ENCODE measurements around the gene IL5RA. TPM values are rescaled to one million over a fixed set of nuclear protein-coding genes. Genes with fewer than 3 reads are reported as not detected.

IL5RA gene, protein sequence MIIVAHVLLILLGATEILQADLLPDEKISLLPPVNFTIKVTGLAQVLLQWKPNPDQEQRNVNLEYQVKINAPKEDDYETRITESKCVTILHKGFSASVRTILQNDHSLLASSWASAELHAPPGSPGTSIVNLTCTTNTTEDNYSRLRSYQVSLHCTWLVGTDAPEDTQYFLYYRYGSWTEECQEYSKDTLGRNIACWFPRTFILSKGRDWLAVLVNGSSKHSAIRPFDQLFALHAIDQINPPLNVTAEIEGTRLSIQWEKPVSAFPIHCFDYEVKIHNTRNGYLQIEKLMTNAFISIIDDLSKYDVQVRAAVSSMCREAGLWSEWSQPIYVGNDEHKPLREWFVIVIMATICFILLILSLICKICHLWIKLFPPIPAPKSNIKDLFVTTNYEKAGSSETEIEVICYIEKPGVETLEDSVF
- total RNA-seq = not detected in 2 replicates

DNA sequence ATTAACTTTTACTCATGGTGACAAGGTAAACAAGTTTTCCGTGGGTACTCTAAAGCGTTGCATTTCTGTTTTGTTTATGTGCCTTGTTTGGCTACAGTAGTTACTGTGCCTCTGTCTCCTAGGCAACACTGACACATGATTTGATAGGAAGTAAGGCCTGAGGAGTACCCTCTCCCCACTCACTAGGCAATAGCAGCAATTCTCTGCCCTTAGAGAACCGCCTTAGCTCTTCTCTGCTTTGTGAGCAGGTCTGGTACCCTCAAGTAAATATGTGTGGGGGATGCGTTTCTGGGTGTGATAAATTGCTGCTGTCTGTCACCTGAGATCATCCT lies at the start of gene IL5RA:
Gene IL5RA, minus strand, starts transcription at position 76 of the 332 bp plus-strand sequence. CDS start 5,390 bp downstream, outside the sequence.
- intact Hi-C loops (cut with micrococcal nuclease) = no loop called here

DNA sequence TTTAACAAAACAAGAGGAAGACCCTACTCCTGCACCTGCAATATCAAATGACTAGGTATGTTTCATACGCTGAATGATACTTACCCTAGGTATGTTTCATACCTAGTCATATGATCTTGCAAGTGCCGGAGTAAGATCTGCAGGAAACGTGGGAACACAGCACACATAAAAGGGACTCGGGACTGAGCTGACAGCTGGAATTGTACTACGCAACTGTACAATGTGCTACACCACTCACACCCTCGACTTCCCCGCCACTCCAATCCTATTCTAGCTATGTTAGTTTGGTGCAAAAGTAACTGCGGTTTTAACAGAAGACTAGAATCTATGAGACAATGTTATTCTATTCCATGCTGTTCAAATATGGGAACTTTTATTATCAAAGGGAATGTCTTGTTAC lies 47.3 kb upstream of the IL5RA start:
- intact Hi-C loops (cut with micrococcal nuclease) = no loop called here

- intact Hi-C loops (cut with micrococcal nuclease) = no loop called here
Measured at GRCh38 chr3:3154879-3155610, 44.9 kb upstream of the IL5RA start.

DNA sequence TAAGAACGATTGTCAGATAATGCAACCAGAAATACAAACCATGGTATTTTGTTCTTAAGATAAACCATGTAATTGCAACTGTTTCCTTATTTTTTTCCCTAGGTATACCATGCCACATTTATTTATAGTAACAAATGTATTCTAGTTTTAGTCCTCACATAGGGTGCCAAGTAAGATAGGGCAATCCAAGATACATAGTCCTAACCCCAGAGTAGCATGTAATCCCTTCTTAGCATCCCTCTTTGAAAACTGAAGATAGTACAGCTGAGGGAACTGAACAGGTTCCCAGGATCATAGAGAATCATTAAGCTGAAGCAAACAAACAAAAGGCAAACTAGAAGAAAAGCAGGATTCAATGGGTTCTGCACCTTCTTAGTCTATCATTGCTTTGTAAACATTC lies 41.3 kb upstream of the IL5RA start:
- intact Hi-C loops (cut with micrococcal nuclease) = no loop called here

- intact Hi-C loops (cut with micrococcal nuclease) = loop anchor here (2.0 kb wide), 1 partner anchor 23 kb away; the partner anchor contains the start of gene TRNT1
Measured at GRCh38 chr3:3149560-3149959, 39.4 kb upstream of the IL5RA start.

DNA sequence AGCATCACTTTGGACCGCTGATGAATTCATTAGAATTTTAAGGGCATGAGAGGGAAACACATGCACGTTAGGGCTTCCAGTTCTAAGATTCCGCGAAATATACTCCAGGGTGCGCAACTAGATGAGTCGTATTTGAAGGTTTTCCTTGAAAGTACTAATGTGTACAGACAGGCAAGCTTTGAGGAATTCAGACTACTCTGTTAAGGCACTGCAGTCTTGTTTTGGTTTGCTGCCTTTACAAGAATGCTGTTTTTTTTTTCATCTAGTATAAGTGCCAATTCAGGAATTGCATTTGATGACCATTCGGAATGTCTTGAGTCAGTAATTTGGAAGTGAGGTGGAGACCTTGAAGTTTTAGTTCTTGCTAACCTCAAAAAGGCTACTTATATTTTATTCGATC lies 35.7 kb upstream of the IL5RA start:
- intact Hi-C loops (cut with micrococcal nuclease) = no loop called here

DNA sequence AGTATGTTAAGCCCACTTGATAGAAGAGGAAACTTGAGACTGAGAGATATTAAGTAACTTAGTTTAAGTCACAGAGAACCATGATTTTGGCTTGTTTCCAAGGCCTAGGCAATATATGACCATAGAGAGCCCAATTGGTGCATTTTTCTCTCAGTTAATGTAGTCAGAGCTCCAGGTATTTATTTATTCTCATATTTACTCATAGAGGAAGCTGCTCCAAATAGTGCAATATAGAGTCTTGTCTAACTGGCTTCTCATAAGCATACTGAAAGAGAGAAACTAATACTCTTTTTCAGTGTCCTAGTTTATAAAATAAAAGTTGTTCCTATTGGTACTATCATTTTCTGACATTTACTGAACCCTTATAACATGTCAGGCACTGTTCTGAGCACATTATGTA lies 31.8 kb upstream of the IL5RA start:
- intact Hi-C loops (cut with micrococcal nuclease) = no loop called here

- intact Hi-C loops (cut with micrococcal nuclease) = no loop called here
Measured at GRCh38 chr3:3137526-3137925, 27.4 kb upstream of the IL5RA start.

DNA sequence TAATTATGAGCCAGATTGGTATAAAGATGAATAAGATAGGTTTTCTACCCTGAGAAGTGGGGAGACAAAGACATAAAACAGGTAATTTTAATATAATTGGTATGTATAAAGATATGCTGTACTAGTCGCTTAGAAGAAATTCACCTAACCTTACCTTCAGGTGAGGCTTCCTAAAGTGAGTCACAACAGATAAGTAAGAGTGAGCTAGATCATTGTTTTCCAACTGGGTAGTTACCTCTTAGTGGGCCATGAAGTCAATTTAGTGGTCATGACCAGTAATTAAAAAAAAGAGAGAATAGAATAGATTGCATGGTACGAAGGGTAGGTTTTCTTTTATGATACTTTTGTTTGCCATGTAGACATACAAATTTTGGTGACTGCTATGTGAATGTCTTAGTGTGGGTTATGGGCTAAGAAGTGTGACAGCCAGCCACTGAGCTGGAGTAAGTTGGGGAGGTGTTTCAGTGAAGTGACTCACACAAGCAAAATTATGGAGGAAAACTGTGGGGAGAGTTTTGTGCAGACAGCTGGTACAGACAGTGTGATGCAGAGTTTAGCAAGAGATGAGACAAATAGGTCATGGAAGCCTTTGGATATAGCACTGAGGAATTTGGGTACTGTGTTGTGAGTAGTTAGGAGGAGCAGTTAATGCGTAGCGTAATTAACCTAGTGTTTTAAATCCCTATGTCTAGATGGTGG lies 24.7 kb upstream of the IL5RA start:
- intact Hi-C loops (cut with micrococcal nuclease) = no loop called here

DNA sequence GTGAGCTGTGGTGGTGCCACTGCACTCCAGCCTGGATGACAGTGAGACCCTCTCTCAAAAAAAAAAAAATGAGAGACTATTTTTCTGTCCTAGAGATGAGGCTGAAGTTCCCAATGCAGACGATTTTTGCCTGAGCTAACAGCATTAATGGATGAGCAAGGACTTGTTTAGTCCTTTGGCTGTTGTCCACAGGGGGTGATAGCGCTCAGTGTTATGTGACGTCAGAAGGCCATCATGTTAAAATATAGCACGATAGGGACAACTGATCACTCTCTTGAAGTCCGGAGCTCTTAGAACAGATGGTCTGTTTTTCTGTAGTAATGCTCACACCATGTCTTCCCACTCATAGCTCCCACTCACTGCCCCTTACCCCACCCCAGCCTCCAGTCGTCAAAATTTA lies 23.3 kb upstream of the IL5RA start:
- intact Hi-C loops (cut with micrococcal nuclease) = no loop called here

DNA sequence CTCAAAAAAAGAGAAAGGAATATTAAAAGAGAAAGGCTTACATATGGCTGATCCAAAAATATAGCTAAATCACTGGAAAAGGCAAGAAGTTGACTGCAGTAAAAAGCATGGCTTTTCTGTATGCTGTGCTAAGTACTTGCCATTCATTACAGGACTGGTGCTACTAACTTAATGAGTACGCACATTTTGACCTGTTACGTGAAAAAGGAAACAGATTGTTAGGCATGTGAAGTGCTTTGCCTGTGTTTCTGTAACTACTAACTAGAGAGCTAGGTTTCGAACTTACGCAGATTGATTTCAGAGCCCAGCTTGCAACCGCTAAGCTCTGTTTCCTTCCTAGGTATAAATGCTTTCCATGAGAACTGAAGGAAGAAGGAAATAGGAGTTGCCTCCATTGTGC lies 19.4 kb upstream of the IL5RA start:
- intact Hi-C loops (cut with micrococcal nuclease) = no loop called here

DNA sequence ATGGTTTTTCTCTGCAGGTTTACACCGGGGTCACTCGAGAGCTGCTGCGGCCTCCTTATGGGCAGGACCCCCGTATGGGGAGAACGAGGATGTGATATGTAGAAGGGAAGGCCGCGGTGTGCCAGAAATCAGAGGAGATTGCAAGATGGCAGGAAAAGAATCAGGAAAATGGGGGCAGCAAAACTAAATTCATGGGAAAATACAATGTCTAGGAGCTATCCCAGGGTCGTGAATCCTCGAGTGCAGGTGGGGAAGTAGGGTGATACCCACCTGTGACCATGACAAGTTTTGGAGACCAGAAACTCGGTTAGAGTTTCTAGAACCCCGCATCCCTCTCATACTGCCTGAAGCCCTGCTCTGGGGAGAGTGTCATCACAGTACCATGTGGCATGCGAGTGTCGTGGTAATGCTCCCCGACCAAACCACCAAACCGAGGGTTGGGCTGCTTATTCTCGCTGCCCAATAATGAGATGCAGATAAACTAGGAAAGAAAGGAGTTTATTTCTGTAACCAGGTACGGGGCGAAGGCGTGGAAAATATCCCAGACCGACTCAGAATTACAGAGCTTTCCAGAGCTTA lies 17.3 kb upstream of the IL5RA start:
- intact Hi-C loops (cut with micrococcal nuclease) = loop anchor here (1.0 to 2.0 kb wide), 5 partner anchors 21 to 1995 kb away; partner anchors contain the start of genes ARL8B, CRBN and SETMAR

DNA sequence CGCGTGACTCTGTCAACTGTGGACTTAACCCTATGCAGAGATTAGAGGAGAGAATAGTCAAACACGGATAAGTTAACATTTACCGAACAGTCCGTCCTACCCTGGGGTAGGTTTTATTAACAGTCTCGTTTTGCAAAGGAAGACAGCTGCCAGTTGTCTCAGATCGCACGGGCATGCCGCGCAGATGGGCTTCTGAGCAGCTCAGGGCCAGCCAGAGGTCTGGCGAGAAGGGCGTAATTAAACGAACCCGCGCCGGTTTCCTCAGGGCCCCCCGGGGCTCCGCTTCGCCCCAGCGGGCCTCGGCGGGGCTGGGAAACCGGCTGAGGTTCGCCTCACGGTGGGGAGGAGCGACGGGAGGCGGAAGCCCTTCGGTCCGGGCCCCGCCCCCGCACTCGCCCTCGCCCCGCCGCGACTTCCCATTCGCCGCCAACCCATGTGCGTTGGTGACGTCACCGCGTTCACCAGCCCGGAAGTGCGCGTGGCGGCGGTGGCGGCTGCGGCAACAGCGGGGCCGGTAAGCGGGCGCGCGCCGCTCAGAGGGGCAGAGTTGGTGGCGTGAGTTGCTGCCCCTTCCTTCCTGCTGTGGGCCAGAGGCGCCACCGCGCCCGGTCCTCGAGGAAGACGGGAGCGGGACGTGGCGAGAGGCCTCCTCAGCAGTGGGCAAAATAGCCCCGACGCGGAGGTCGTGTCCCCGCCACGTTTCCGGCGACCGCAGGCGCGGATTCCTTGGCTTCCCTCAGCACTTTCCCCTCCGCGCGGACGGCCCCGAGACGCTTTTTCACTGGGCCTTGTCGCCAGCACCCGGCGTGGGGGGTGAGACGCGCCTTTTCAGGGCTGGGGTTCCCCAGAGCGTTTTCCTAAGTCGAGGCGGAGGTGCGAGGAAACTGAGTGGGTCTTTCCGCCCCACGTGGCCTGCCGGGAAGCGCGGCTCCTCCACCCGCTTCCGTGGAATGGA lies 16.6 kb upstream of the IL5RA start, which contains the start of gene TRNT1:
Gene TRNT1, plus strand, starts transcription at position 464 of the 955 bp plus-strand sequence. CDS start 2,101 bp downstream, outside the sequence.
- intact Hi-C loops (cut with micrococcal nuclease) = loop anchor here (1.0 to 2.0 kb wide), 7 partner anchors 22 to 1996 kb away; partner anchors contain the start of genes ARL8B, CRBN, ITPR1 and SETMAR

DNA sequence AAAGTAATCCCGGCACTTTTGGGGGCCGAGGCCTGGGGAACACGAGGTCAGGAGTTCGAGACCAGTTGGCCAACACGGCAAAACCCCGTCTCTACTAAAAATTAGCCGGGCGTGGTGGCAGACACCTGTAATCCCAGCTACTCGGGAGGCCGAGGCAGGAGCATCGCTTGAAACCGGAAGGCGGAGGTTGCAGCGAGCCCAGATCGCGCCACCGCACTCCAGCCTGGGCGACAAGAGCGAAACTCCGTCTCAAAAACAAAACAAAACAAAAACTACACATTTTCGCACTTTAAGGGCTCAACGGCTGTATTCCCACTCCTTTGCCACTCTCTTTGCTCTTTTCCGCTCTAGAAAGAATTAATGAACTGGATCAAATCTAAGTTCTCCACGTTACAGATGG lies 15.8 kb upstream of the IL5RA start:
- intact Hi-C loops (cut with micrococcal nuclease) = loop anchor here (1.0 to 2.0 kb wide), 4 partner anchors 23 to 1997 kb away; partner anchors contain the start of genes ARL8B and ITPR1

- intact Hi-C loops (cut with micrococcal nuclease) = no loop called here
Measured at GRCh38 chr3:3119393-3119851, 9.2 kb upstream of the IL5RA start.

DNA sequence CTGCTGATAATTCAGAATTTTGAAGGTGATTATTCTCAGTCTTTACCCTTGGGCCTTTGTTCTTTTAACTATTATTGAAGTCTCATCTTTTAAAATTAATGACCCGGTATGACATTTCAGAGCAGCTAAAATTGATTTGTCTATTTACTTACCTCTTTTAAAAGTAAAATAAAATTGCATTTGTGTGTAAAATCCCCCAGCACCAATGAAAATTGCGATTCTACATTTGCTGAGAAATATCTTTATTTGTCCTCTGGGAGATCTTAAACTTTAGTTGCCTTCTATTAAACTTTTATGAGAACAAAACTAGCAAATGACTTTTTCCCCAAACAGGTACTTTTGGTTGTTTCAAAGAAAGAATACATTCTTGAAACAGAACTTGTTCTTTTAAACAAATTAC lies 7.5 kb upstream of the IL5RA start:
- intact Hi-C loops (cut with micrococcal nuclease) = no loop called here

DNA sequence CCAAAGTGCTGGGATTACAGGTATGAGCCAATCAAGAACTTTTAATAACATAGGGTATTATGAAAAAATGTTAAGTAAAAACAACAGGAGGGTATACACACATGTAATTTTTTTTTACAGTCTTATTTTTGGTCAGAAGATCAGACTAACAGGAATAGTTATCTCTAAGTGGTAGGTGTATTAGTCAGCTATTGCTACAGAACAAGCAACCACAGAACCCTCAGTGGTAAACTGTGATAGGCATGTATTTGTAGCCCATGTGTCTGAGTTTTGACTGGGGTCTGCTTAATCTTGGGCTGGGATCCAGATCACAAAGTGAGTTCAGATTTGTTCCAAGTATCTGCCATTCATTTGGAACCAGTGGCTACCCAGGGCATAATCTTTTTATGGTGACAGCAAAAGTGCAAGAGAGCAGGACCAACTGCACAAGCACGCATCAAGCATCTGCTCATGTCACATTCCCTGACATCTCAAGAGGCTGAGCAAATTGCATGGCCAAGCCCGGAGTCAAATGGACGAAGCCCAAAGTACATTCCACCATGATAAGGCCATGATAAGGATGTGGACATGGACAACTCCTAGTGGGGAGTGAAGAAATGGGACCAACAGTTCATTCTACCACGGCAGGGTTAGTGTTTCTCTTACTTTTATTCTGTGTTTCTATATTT lies 3.0 kb upstream of the IL5RA start:
- intact Hi-C loops (cut with micrococcal nuclease) = no loop called here

DNA sequence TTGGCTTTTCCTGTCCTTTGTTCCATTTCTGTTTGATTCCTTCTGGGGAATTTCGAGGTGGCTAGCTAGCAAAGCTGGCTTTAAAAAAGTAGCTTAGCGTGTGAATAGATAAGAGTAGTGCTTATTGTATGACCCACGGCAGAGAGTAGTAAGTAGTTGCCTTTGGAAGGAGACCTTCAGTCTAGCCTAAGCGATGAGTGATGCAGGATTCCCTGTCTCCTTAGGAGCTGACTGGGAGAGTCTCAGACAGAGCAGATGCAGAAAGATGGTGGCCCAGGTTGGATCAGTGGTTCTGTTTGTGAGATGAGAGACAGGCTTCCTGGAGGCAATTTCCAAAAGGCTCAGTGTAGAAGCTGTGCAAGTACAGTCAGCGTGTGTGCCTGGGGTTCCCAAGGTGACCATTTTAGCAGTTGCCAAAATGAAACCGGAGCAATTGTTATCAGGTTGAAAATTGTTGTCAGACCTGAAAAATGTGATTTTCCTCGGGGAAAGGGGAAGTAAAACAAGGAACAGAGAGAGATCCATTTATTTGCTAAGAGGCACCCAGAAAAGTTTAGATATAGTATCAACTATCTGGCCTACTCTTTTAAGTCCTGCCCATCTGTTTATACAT lies 681 bp upstream of the IL5RA start:
- intact Hi-C loops (cut with micrococcal nuclease) = no loop called here
